Measurements from ENCODE around the gene OLA1. TPM values are rescaled to one million over a fixed set of nuclear protein-coding genes. Genes with fewer than 3 reads are reported as not detected.

Gene OLA1
- total RNA-seq, 4 donors from 2014 or later, result 8.5 to 68.2 (median 43.2) TPM

Small RNA genes lying within 50 kb of the gene (small RNA-seq; reads per million reads assigned to genes)
- not detected for gene RF00019

Other genes with a start within 250 kb of the OLA1 start
- not detected for gene SP9, start 86.4 kb upstream of the OLA1 start, total RNA-seq
- gene SCRN3, start 147.2 kb upstream of the OLA1 start, total RNA-seq, result 10 to 100 TPM in 3 of 4 donors, 1 to 10 TPM in 1; 2.6 to 46.8 (median 16.2) TPM
- 1 to 10 TPM; 2.3 to 6.6 (median 4.6) TPM for gene GPR155, start 238.5 kb upstream of the OLA1 start, total RNA-seq

Data from uterus (tissue), 4 donors.